Spleen (tissue), 11 donors: ENCODE measurements around the gene RNASE11. TPM values are rescaled to one million over a fixed set of nuclear protein-coding genes. Genes with fewer than 3 reads are reported as not detected.

ENCODE experiments used
- DNase-seq: peaks from one replicate; pipeline ENCODE4 v3.0.0-alpha.2; 2020
- H3K27ac ChIP-seq, 8 donors: fragments of 200-600 bp; sonication (generic) in 7 of 8; 1 replicate in 4 of 8; 2 replicates in 4 of 8; pipeline versions ENCODE4 v1.5.0 to v1.8.0; 2016 to 2021; ENCODE audit warnings: inconsistent platforms in 4 of 8, mild to moderate bottlenecking in 4 of 8, moderate library complexity in 1 of 8
- H3K27me3 ChIP-seq, 7 donors: fragments of 200-600 bp; sonication (generic) in 6 of 7; replicated peaks in 1 of 7; 1 replicate in 4 of 7; 2 replicates in 3 of 7; pipeline versions ENCODE4 v1.5.0 to v1.8.0; 2016 to 2021; ENCODE audit warnings: inconsistent platforms in 3 of 7, mild to moderate bottlenecking in 1 of 7
- H3K36me3 ChIP-seq, 6 donors: fragments of 200-600 bp; sonication (generic) in 5 of 6; 1 replicate in 4 of 6; 2 replicates in 2 of 6; pipeline versions ENCODE4 v1.5.0 to v1.8.0; 2016 to 2021; ENCODE audit warnings: inconsistent platforms in 2 of 6
- H3K4me1 ChIP-seq, 6 donors: fragments of 200-600 bp; sonication (generic) in 5 of 6; 1 replicate in 3 of 6; 2 replicates in 3 of 6; pipeline versions ENCODE4 v1.5.0 to v1.8.0; 2016 to 2021; ENCODE audit warnings: inconsistent platforms in 3 of 6
- H3K4me3 ChIP-seq, 8 donors: fragments of 200-600 bp; sonication (generic) in 7 of 8; 1 replicate in 4 of 8; 2 replicates in 4 of 8; pipeline versions ENCODE4 v1.5.0 to v1.8.0; 2016 to 2021; ENCODE audit warnings: inconsistent platforms in 4 of 8, mild to moderate bottlenecking in 4 of 8, moderate library complexity in 2 of 8
- H3K9me3 ChIP-seq, 8 donors: fragments of 200-600 bp; sonication (generic) in 7 of 8; 1 replicate in 4 of 8; 2 replicates in 4 of 8; pipeline versions ENCODE4 v1.5.0 to v1.8.0; 2016 to 2021; ENCODE audit warnings: inconsistent platforms in 4 of 8
- POLR2A ChIP-seq, 3 donors: fragments of 450-650 bp; IDR thresholded peaks; one replicate each; pipeline ENCODE4 v1.5.1; 2017; ENCODE audit warnings: antibody characterized with exemption in 3 of 3, mild to moderate bottlenecking in 1 of 3
- POLR2AphosphoS5 ChIP-seq, 3 donors: sonication (generic); formaldehyde crosslinking; IDR thresholded peaks; one replicate each; pipeline ENCODE4 v1.5.1; 2017; ENCODE audit warnings: antibody characterized with exemption in 3 of 3
- WGBS, 5 donors: extraction: QIAGEN DNeasy Blood & Tissue Kit in 3 of 5; methylation state at CpG; one replicate each; pipeline versions ENCODE4 v1.1.5 to v1.1.7; 2013 to 2018; 5-methylcytosine and 5-hydroxymethylcytosine counted together
- intact Hi-C: fragments of 100-400 bp; cut with DNase I; formaldehyde crosslinking; loops from one replicate; pipeline ENCODE4 v1.15.0; 2023; ENCODE audit warnings: low total_unique reads
- polyA plus RNA-seq, 3 donors: library from polyadenylated mRNA; stranded (reverse); fragments of 200-250 nt; gene quantifications; one replicate each; pipeline ENCODE4 v1.2.1, GENCODE V29; 2013
- total RNA-seq, 7 donors: library from RNA; depleted of rRNA in 3 of 7; stranded (reverse); fragments of >200 nt in 3 of 7; fragmentation: NEBNext Ultra II Directional in 4 of 7; extraction: Animal tissue kit (Norgen Biotek cat#: 25700) in 4 of 7; gene quantifications; one replicate each; pipeline versions ENCODE4 v1.1.0 to v1.2.1, GENCODE V29; 2016 to 2021
- TF ChIP-seq, protein P1 (sequence below), 11 experiments: fragments of 200-600 bp in 7 of 11; fragments of 450-650 bp in 4 of 11; sonication (generic) in 4 of 11; IDR thresholded peaks in 8 of 11; conservative IDR thresholded peaks in 3 of 11; 1 replicate in 7 of 11; 2 replicates in 4 of 11; pipeline versions ENCODE4 v1.4.0 to v1.8.0; 2016 to 2021; ENCODE audit warnings: antibody characterized with exemption in 11 of 11, inconsistent platforms in 4 of 11, mild to moderate bottlenecking in 1 of 11
- donor health status: healthy with polysubstance abuse.
- donor health status: DM: no; HTN: no; CAD: no; lungs with moderate emphysema.
- donor health status: DM: no; HTN: no; CAD: no.
- donor health status: Bipolar disorder and iron deficiency.
- donor health status: healthy.
- donor health status: DM: no; HTN: no; CAD: no.
- donor health status: DM: yes; HTN: yes; CAD: no.

The RNASE11 gene
- total and polyA plus RNA-seq, 10 donors: not detected

DNA sequence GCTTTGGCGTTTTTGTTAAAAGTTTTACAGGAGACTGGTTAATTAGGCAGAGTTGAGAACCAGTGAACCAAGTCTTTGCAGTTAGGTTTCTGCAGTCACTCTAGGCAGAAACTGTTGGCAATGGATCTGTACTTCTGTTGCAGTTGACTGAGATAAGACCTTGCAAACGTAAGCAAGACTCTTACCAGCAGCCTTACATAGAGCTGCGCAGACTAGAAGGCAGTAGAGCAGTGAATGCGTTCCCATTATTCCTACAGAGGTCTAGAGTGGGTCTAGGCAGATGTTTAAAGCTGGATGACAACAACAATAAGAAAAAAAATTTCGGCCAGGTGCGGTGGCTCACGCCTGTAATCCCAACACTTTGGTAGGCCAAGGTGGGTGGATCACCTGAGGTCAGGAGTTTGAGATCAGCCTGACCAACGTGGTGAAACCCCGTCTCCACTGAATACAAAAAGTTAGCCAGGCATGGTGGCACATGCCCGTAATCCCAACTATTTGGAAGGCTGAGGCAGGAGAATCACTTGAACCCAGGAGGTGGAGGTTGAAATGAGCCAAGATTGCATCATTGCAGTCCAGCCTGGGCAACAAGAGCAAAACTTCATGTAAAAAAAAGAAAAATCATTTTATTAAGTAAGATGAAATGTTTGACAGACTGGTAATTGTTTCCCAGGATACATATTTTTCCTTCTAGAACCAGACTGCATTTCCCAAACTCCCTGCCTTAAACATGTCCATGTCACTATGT, 39.2 kb downstream of the RNASE11 start:
- Histone ChIP-seq H3K9me3 (no peaks in the 10 kb centered on the region), H3K27ac (no peak overlapping the region), H3K27me3 (no peaks in the 10 kb centered on the region), H3K36me3 (no peaks in the 10 kb centered on the region), H3K4me3 (no peak overlapping the region), H3K4me1 (no peaks in the 10 kb centered on the region)
- intact Hi-C loops: no loop called here
- TF ChIP-seq, protein P1, sequence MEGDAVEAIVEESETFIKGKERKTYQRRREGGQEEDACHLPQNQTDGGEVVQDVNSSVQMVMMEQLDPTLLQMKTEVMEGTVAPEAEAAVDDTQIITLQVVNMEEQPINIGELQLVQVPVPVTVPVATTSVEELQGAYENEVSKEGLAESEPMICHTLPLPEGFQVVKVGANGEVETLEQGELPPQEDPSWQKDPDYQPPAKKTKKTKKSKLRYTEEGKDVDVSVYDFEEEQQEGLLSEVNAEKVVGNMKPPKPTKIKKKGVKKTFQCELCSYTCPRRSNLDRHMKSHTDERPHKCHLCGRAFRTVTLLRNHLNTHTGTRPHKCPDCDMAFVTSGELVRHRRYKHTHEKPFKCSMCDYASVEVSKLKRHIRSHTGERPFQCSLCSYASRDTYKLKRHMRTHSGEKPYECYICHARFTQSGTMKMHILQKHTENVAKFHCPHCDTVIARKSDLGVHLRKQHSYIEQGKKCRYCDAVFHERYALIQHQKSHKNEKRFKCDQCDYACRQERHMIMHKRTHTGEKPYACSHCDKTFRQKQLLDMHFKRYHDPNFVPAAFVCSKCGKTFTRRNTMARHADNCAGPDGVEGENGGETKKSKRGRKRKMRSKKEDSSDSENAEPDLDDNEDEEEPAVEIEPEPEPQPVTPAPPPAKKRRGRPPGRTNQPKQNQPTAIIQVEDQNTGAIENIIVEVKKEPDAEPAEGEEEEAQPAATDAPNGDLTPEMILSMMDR (IDR thresholded peaks at IDR 0.05 in 8 of 11, conservative IDR thresholded peaks at IDR 0.05 in 3 of 11): no peak
- TF ChIP-seq POLR2AphosphoS5 (IDR thresholded peaks at IDR 0.05) (no peak), POLR2A (IDR thresholded peaks at IDR 0.05) (no peak)
- 87 to 97% (median 91%) methylated on average over 10 of the region's 10 CpGs for WGBS, 5 donors
- no peak for DNase-seq

DNA sequence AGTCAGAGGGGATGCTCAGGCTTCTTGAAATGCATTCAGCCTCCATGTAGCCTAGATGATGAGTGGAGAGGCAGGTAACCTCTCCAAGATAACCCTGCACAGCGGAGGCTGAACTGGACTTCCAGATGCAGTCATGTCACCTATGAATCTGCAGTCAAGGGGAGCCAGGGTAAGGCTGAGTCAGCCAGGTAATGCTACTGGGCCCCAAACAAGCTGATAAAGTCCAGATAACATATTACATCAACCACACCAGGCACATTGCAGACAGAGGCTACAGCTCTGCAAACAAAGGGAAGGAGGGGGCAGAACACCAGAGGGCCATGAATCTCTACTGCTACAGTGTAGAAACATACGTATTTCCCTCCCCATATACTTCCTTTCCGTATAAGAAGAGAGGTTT, 40.9 kb downstream of the RNASE11 start:
- DNase-seq: no peak
- Histone ChIP-seq H3K4me3 (no peak overlapping the region), H3K36me3 (no peaks in the 10 kb centered on the region), H3K9me3 (no peaks in the 10 kb centered on the region), H3K27me3 (no peaks in the 10 kb centered on the region), H3K27ac (no peak overlapping the region), H3K4me1 (no peaks in the 10 kb centered on the region)
- TF ChIP-seq, protein P1 (IDR thresholded peaks at IDR 0.05 in 8 of 11, conservative IDR thresholded peaks at IDR 0.05 in 3 of 11): no peak
- no peak for TF ChIP-seq POLR2A (IDR thresholded peaks at IDR 0.05)
- no peak for TF ChIP-seq POLR2AphosphoS5 (IDR thresholded peaks at IDR 0.05)
- intact Hi-C loops: no loop called here
- WGBS, 5 donors: 58 to 76% (median 68%) methylated on average over 3 of the region's 3 CpGs

DNA sequence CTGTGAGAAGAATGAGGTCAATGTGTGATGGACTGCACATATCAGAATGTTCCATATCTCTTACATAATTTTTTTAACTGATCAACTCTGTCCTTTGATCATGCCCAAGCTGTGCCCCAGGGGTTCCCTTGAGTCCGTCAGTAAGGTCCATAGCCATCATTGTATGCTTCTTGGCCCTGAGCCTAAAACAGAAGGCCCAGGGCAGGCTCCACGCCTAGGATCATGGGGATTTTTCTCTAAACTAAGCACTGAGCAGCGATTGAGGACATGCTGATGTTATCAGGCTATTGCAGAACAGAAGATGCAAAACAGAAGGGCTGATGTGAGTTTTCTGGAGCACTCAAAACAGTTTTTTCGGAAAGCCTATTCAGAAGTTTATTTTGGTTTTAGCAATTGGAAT, 47.9 kb downstream of the RNASE11 start:
- TF ChIP-seq, protein P1 (IDR thresholded peaks at IDR 0.05 in 8 of 11, conservative IDR thresholded peaks at IDR 0.05 in 3 of 11): no peak
- TF ChIP-seq POLR2A (IDR thresholded peaks at IDR 0.05): no peak
- TF ChIP-seq POLR2AphosphoS5 (IDR thresholded peaks at IDR 0.05): no peak
- intact Hi-C loops: loop anchor here (10.0 kb wide), 1 partner anchor 55 kb away; the partner anchor contains the start of gene RNASE12
- DNase-seq: no peak
- no peaks in the 10 kb centered on the region for H3K9me3 ChIP-seq
- H3K27me3 ChIP-seq: no peaks in the 10 kb centered on the region
- H3K27ac ChIP-seq: no peak overlapping the region
- H3K36me3 ChIP-seq: no peaks in the 10 kb centered on the region
- no peaks in the 10 kb centered on the region for H3K4me1 ChIP-seq
- 64 to 80% (median 74%) methylated on average over 4 of the region's 4 CpGs for WGBS, 5 donors
- H3K4me3 ChIP-seq: no peak overlapping the region

Other genes starting within 250 kb of the RNASE11 start
- gene PARP2, start 244.4 kb downstream of the RNASE11 start, total RNA-seq: 10 to 100 TPM; 10.9 to 25.0 (median 17.2) TPM
- gene PARP2, start 244.4 kb downstream of the RNASE11 start, polyA plus RNA-seq: 10 to 100 TPM in 2 of 3 donors, 1 to 10 TPM in 1; 9.1 to 12.0 (median 11.3) TPM
- gene TEP1, start 174.5 kb downstream of the RNASE11 start, total RNA-seq: 10 to 100 TPM; 55.1 to 91.7 (median 70.5) TPM
- 10 to 100 TPM; 19.2 to 38.7 (median 26.7) TPM for gene TEP1, start 174.5 kb downstream of the RNASE11 start, polyA plus RNA-seq
- 1 to 10 TPM in 2 of 7 donors, under 1 TPM in 4, not detected in 1; 0.47 to 2.9 (median 0.86) TPM for gene KLHL33, start 151.8 kb downstream of the RNASE11 start, total RNA-seq
- gene KLHL33, start 151.8 kb downstream of the RNASE11 start, polyA plus RNA-seq: under 1 TPM; 0.22 to 0.54 (median 0.32) TPM
- 100 to 1,000 TPM in 2 of 7 donors, 10 to 100 TPM in 5; 48.6 to 110 (median 72.6) TPM for gene OSGEP, start 133.2 kb downstream of the RNASE11 start, total RNA-seq
- gene OSGEP, start 133.2 kb downstream of the RNASE11 start, polyA plus RNA-seq: 100 to 1,000 TPM in 1 of 3 donors, 10 to 100 TPM in 2; 78.7 to 107 (median 87.1) TPM
- gene APEX1, start 132.8 kb downstream of the RNASE11 start, total RNA-seq: 100 to 1,000 TPM in 6 of 7 donors, 10 to 100 TPM in 1; 89.4 to 153 (median 104) TPM
- 100 to 1,000 TPM; 139 to 151 (median 140) TPM for gene APEX1, start 132.8 kb downstream of the RNASE11 start, polyA plus RNA-seq
- 10 to 100 TPM; 32.5 to 45.6 (median 38.4) TPM for gene PIP4P1, start 126.6 kb downstream of the RNASE11 start, total RNA-seq
- gene PIP4P1, start 126.6 kb downstream of the RNASE11 start, polyA plus RNA-seq: 10 to 100 TPM; 37.1 to 79.6 (median 55.9) TPM
- 10 to 100 TPM; 36.0 to 93.1 (median 65.5) TPM for gene PNP, start 118.6 kb downstream of the RNASE11 start, total RNA-seq
- 10 to 100 TPM; 44.8 to 64.3 (median 48.2) TPM for gene PNP, start 118.6 kb downstream of the RNASE11 start, polyA plus RNA-seq
- under 1 TPM in 4 of 7 donors, not detected in 3; 0.60 to 0.95 (median 0.71) TPM for gene RNASE10, start 82.5 kb downstream of the RNASE11 start, total RNA-seq
- gene RNASE10, start 82.5 kb downstream of the RNASE11 start, polyA plus RNA-seq: not detected
- not detected for gene RNASE9, start 27.0 kb downstream of the RNASE11 start, total RNA-seq
- gene RNASE9, start 27.0 kb downstream of the RNASE11 start, polyA plus RNA-seq: not detected
- not detected for gene RNASE12, start 3.4 kb upstream of the RNASE11 start, total RNA-seq
- gene RNASE12, start 3.4 kb upstream of the RNASE11 start, polyA plus RNA-seq: not detected
- gene OR6S1, start 53.7 kb upstream of the RNASE11 start, total RNA-seq: under 1 TPM in 2 of 7 donors, not detected in 5; 0.27 to 0.77 TPM
- gene OR6S1, start 53.7 kb upstream of the RNASE11 start, polyA plus RNA-seq: under 1 TPM in 1 of 3 donors, not detected in 2; 0.10 TPM
- 10 to 100 TPM in 3 of 7 donors, 1 to 10 TPM in 3, under 1 TPM in 1; 0.89 to 19.9 (median 9.8) TPM for gene RNASE4, start 96.6 kb upstream of the RNASE11 start, total RNA-seq
- gene RNASE4, start 96.6 kb upstream of the RNASE11 start, polyA plus RNA-seq: 10 to 100 TPM in 1 of 3 donors, 1 to 10 TPM in 2; 7.6 to 15.6 (median 8.4) TPM
- 10 to 100 TPM in 1 of 7 donors, 1 to 10 TPM in 6; 1.6 to 10.2 (median 4.8) TPM for gene ANG, start 100.8 kb upstream of the RNASE11 start, total RNA-seq
- 1 to 10 TPM; 3.1 to 7.2 (median 3.9) TPM for gene ANG, start 100.8 kb upstream of the RNASE11 start, polyA plus RNA-seq
- gene EDDM3A, start 157.9 kb upstream of the RNASE11 start, total RNA-seq: not detected
- gene EDDM3A, start 157.9 kb upstream of the RNASE11 start, polyA plus RNA-seq: under 1 TPM in 1 of 3 donors, not detected in 2; 0.24 TPM
- not detected for gene EDDM3B, start 180.4 kb upstream of the RNASE11 start, total RNA-seq
- not detected for gene EDDM3B, start 180.4 kb upstream of the RNASE11 start, polyA plus RNA-seq
- gene RNASE6, start 193.3 kb upstream of the RNASE11 start, total RNA-seq: 100 to 1,000 TPM in 2 of 7 donors, 10 to 100 TPM in 5; 15.2 to 162 (median 40.5) TPM
- gene RNASE6, start 193.3 kb upstream of the RNASE11 start, polyA plus RNA-seq: 100 to 1,000 TPM in 1 of 3 donors, 10 to 100 TPM in 2; 45.4 to 193 (median 63.6) TPM
- 100 to 1,000 TPM; 145 to 497 (median 339) TPM for gene RNASE1, start 214.8 kb upstream of the RNASE11 start, total RNA-seq
- gene RNASE1, start 214.8 kb upstream of the RNASE11 start, polyA plus RNA-seq: 100 to 1,000 TPM in 1 of 3 donors, 10 to 100 TPM in 2; 61.9 to 151 (median 79.0) TPM